Chondrocyte (in vitro differentiated cells): Measurements from ENCODE around the gene STARD3. TPM values are rescaled to one million over a fixed set of nuclear protein-coding genes. Genes with fewer than 3 reads are reported as not detected.
"Not testable (repeated sequence)": the region's sequence is repeated elsewhere in the genome, so short reads cannot be mapped to it uniquely, and the experiment has no call there.

Source experiments
- DNase-seq: peaks from one replicate; pipeline ENCODE4 v3.0.0; 2021; ENCODE audit warnings: mixed read lengths, low spot score
- H3K27ac Mint-ChIP-seq: one replicate; pipeline ENCODE4 v1.8.0; 2021; ENCODE audit warnings: mild to moderate bottlenecking, moderate library complexity, mixed read lengths; ENCODE audit not compliant: unreplicated experiment
- H3K27me3 Mint-ChIP-seq: 2 replicates; pipeline ENCODE4 v1.8.0; 2021; ENCODE audit warnings: low read depth, mixed read lengths
- H3K36me3 Mint-ChIP-seq: 2 replicates; pipeline ENCODE4 v1.8.0; 2021; ENCODE audit warnings: low read depth, mixed read lengths
- H3K4me1 Mint-ChIP-seq: 2 replicates; pipeline ENCODE4 v1.8.0; 2021; ENCODE audit warnings: low read depth, mild to moderate bottlenecking, mixed read lengths
- H3K4me3 Mint-ChIP-seq: one replicate; pipeline ENCODE4 v1.8.0; 2021; ENCODE audit warnings: mild to moderate bottlenecking, moderate library complexity, mixed read lengths; ENCODE audit not compliant: unreplicated experiment
- H3K9me3 Mint-ChIP-seq: 2 replicates; pipeline ENCODE4 v1.8.0; 2021; ENCODE audit warnings: low read depth, mixed read lengths
- long read RNA-seq: library from polyadenylated mRNA; stranded (forward); transcript quantifications from one replicate; pipeline ENCODE4 v2.0.0, GENCODE V29; 2021
- total RNA-seq: library from RNA; stranded (reverse); gene quantifications from 3 replicates; pipeline ENCODE4 v1.2.1, GENCODE V29; 2021
- TF ChIP-seq, protein P1 (sequence below): fragments of 200-600 bp; sonication (generic); IDR thresholded peaks from 2 replicates; pipeline ENCODE4 v1.5.0; 2021; ENCODE audit warnings: antibody characterized with exemption, mild to moderate bottlenecking, moderate library complexity

STARD3 gene
- total RNA-seq: 39.8 to 49.6 TPM (median 42.3 TPM) in 3 replicates
- long read RNA-seq, transcript STARD3-201 (15 exons, 2,132 nt): major isoform, 61 of 106 reads
- long read RNA-seq, partial matches to known transcripts: 4 of 106 reads
- long read RNA-seq, other reads (novel, unspliced or antisense): 39 of 106 reads

DNA sequence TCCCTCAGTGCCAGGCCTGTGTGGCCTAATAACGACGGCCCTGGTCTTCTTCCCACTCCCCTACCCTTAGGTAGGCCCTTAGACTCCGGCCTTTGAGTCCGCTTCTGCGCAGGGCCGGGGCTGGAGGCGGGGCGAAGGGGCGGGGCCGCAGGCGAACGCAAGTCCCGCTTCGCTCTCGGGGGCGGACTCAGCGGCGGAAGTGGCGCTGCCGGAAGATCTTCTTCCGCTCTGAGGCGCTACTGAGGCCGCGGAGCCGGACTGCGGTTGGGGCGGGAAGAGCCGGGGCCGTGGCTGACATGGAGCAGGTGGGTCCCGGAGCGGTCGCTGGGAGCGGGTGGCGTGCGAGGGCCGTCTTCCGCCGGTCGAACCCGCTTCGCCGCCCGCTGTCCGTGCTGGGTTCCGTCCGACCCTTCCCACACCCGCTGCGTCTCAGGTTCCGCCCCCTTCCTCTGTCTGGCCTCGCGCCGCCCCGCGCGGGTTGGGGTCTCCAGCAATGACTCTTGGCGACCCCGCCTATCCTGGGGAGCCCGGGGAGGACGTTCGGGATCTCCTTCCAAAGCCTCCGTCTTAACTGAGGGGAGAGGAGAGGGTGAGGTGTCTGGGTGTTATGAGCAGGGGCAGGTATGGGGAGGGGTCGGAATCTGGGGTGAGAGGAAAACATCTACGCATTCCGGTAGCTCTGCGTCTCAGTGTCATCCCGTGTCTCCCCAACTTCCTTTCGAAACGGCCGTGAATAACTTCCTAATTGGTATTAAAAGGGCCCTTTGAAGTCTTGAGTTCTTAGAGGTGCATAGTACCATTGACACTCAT is at the start of gene STARD3:
Gene STARD3, plus strand, starts transcription at position 218 of the 810 bp plus-strand sequence. CDS start 16,388 bp downstream, outside the sequence.
- Mint-ChIP-seq H3K4me1 (peaks cover 34% of the 10 kb centered on the region), H3K27ac (peak within 1 kb of the TSS; percentile 55), H3K4me3 (peak within 1 kb of the TSS; percentile 79), H3K9me3 (no peaks in the 10 kb centered on the region), H3K27me3 (no peaks in the 10 kb centered on the region), H3K36me3 (no peaks in the 10 kb centered on the region)
- TF ChIP-seq, protein P1, sequence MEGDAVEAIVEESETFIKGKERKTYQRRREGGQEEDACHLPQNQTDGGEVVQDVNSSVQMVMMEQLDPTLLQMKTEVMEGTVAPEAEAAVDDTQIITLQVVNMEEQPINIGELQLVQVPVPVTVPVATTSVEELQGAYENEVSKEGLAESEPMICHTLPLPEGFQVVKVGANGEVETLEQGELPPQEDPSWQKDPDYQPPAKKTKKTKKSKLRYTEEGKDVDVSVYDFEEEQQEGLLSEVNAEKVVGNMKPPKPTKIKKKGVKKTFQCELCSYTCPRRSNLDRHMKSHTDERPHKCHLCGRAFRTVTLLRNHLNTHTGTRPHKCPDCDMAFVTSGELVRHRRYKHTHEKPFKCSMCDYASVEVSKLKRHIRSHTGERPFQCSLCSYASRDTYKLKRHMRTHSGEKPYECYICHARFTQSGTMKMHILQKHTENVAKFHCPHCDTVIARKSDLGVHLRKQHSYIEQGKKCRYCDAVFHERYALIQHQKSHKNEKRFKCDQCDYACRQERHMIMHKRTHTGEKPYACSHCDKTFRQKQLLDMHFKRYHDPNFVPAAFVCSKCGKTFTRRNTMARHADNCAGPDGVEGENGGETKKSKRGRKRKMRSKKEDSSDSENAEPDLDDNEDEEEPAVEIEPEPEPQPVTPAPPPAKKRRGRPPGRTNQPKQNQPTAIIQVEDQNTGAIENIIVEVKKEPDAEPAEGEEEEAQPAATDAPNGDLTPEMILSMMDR: peak; percentile 57
- no peak for DNase-seq

GRCh38 chr17:39590180-39590579 is 46.8 kb upstream of the STARD3 start:
- H3K4me3 Mint-ChIP-seq, H3K36me3 Mint-ChIP-seq, H3K9me3 Mint-ChIP-seq, DNase-seq, H3K27ac Mint-ChIP-seq, H3K4me1 Mint-ChIP-seq: not testable (repeated sequence)
- H3K27me3 Mint-ChIP-seq: peaks cover 58% of the 10 kb centered on the region

DNA sequence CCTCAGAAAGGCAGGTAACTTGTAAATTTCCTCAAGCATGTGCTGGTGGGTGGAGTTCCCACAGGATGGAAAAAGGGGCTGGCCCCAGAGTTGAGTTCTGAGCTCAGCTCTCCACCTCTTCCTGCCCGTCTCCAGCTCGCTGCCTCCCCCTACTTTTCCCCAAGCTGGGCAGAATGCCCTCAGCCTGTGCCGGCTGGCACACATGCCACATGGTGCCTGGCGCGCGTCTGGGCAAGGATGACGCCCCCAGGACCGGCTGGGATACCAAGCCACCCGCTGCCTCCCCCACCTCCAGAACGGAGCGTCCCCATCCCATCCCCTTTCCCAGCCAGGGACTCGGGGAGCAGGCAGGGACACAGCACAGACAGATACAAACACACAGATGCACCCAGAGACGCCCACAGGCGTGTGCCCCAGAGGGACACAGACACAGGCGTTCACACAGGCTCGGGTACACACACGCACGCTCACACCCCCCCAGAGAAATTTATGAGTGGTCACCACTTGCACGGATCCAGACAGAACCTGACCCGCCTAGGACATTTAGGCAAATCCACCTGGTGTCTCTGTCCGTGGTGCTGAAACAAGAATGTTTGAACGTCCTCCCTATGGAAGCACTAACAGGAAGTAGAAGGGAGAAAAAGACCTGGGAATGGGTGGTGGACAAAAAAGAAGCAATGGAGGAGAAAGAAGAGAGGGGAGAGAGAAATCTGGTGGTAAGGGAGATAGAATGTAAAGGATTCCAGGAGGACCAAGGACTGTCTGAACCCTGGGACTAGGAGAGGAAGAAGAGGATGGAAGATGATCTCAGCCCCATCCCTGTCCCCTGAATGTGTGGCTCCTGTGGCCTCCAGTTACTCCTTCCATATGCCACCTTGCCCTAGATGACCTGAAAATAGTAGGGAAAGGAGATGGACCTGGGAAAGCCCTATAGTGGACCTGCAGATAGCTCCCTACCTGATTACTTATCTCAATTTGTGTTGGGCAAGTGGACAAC is 44.7 kb upstream of the STARD3 start:
- Mint-ChIP-seq H3K4me3 (no peak overlapping the region), H3K9me3 (no peaks in the 10 kb centered on the region), H3K4me1 (peaks cover 3% of the 10 kb centered on the region), H3K27me3 (peaks cover 72% of the 10 kb centered on the region), H3K36me3 (peaks cover 6% of the 10 kb centered on the region), H3K27ac (no peak overlapping the region)
- DNase-seq: peak; percentile 76
- TF ChIP-seq, protein P1: no peak

DNA sequence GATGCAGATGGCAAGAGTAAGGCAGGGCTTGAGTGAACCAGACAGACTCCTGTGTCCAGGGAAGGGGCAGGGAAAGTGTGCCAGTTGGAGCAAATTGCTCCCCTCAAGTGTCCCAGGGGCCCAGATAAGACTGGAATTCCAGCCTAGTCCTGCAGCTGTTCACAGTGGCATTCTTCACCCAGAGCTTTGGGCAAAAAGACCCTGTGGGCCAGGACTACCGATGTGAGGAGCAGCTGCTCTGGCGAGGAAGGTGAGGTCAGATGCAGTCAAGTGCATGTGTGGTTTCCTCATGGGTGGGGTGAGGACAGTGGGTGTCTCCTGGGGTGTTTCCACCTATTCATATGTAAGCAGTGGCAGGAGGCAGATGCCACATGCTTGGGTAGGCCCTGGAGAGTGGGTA is 43.6 kb upstream of the STARD3 start:
- no peak overlapping the region for H3K27ac Mint-ChIP-seq
- TF ChIP-seq, protein P1: no peak
- no peak for DNase-seq
- H3K4me3 Mint-ChIP-seq: no peak overlapping the region
- H3K9me3 Mint-ChIP-seq: no peaks in the 10 kb centered on the region
- peaks cover 3% of the 10 kb centered on the region for H3K4me1 Mint-ChIP-seq
- H3K27me3 Mint-ChIP-seq: peaks cover 77% of the 10 kb centered on the region
- H3K36me3 Mint-ChIP-seq: peaks cover 6% of the 10 kb centered on the region

DNA sequence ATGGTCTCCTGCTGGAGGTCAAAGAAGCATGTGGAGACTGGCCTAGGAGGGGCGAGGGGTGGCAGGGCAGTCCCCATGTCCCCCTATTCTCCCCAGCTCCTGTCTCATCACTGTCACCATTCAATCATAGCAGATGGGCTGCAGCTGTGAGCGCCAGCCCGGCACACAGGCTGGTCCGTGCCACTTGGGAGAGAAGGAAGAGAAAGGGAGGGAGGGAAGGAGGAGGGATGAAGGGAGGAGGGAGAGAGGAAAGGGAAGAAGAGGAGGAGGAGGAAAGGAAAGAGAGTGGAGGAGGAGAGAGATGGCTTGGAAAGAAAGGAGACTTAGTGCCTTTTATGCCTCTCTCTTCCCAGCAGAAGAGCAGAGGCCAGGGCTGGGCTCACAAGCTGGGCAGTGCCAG is 41.6 kb upstream of the STARD3 start:
- H3K4me1 Mint-ChIP-seq: peaks cover 3% of the 10 kb centered on the region
- peaks cover 74% of the 10 kb centered on the region for H3K27me3 Mint-ChIP-seq
- no peak overlapping the region for H3K4me3 Mint-ChIP-seq
- no peak for DNase-seq
- no peak overlapping the region for H3K27ac Mint-ChIP-seq
- TF ChIP-seq, protein P1: no peak
- no peaks in the 10 kb centered on the region for H3K9me3 Mint-ChIP-seq
- peaks cover 4% of the 10 kb centered on the region for H3K36me3 Mint-ChIP-seq
